ENCODE results near the gene VPS13D. TPM values are rescaled to one million over a fixed set of nuclear protein-coding genes. Genes with fewer than 3 reads are reported as not detected.
"Not testable (repeated sequence)": the region's sequence is repeated elsewhere in the genome, so short reads cannot be mapped to it uniquely, and the experiment has no call there.

Gene VPS13D
- total and polyA plus RNA-seq, 4 donors, result 10.2 to 68.3 (median 12.6) TPM

GRCh38 chr1:12537906-12538461, 308.2 kb downstream of the VPS13D start:
- WGBS, result 94% methylated on average over 3 of the region's 3 CpGs
- DNase-seq (ENCODE audit: low spot score), result no peak
- H3K27ac ChIP-seq (ENCODE audit: low read depth in 1 of 2, low read length in 2 of 2), result no peak overlapping the region
- TF ChIP-seq HNF4A (conservative IDR thresholded peaks at IDR 0.05), result peak in 1 of 2 donors; percentile 11
- TF ChIP-seq YY1 (IDR thresholded peaks at IDR 0.05), result no peak
- peaks cover 9 to 22% (median 13%) of the 10 kb centered on the region in 4 donors for H3K4me1 ChIP-seq (ENCODE audit: control insufficient read depth in 4 of 4, insufficient read depth in 4 of 4, low read length in 3 of 4)
- no peaks in the 10 kb centered on the region for H3K27me3 ChIP-seq (ENCODE audit: control insufficient read depth in 4 of 4, insufficient read depth in 4 of 4, low read length in 3 of 4)
- H3K36me3 ChIP-seq (ENCODE audit: control insufficient read depth in 4 of 4, insufficient read depth in 3 of 4, low read depth in 1 of 4, low read length in 3 of 4), result peaks cover 0 to 2% (median 0%) of the 10 kb centered on the region in 4 donors
- H3K9ac ChIP-seq (ENCODE audit: low read depth in 1 of 2, low read length in 2 of 2), result no peak overlapping the region
- H3K4me3 ChIP-seq (ENCODE audit: low read depth in 1 of 3, low read length in 3 of 3), result no peak overlapping the region
- no peaks in the 10 kb centered on the region for H3K9me3 ChIP-seq (ENCODE audit: control insufficient read depth in 4 of 4, low read length in 3 of 4)

DNA sequence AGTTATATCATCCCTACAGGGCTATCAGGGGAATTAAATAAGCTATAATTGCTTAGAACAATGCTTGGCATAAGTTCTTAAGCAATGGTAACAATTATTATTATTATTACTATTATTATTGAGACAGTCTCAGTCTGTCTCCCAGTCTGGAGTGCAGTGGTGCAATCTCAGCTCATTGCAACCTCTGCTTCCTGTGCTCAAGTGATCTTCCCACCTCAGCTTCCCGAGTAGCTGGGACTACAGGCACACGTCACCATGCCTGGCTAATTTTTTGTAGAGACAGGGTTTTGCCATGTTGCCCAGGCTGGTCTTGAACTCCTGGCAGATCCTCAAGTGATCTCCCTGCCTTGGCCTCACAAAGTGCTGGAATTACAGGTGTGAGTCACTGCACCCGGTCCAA, 308.7 kb downstream of the VPS13D start:
- H3K4me1 ChIP-seq (ENCODE audit: control insufficient read depth in 4 of 4, insufficient read depth in 4 of 4, low read length in 3 of 4), result peaks cover 9 to 23% (median 13%) of the 10 kb centered on the region in 4 donors
- not testable (repeated sequence) for H3K27me3 ChIP-seq (ENCODE audit: control insufficient read depth in 4 of 4, insufficient read depth in 4 of 4, low read length in 3 of 4); H3K27ac ChIP-seq (ENCODE audit: low read depth in 1 of 2, low read length in 2 of 2); DNase-seq (ENCODE audit: low spot score); H3K9me3 ChIP-seq (ENCODE audit: control insufficient read depth in 4 of 4, low read length in 3 of 4); H3K4me3 ChIP-seq (ENCODE audit: low read depth in 1 of 3, low read length in 3 of 3); H3K36me3 ChIP-seq (ENCODE audit: control insufficient read depth in 4 of 4, insufficient read depth in 3 of 4, low read depth in 1 of 4, low read length in 3 of 4); H3K9ac ChIP-seq (ENCODE audit: low read depth in 1 of 2, low read length in 2 of 2)
- 87% methylated on average over 3 of the region's 3 CpGs for WGBS

- DNase-seq (ENCODE audit: low spot score), result no peak
- no peak overlapping the region for H3K4me3 ChIP-seq (ENCODE audit: low read depth in 1 of 3, low read length in 3 of 3)
Measured at GRCh38 chr1:12539320-12539704, 309.5 kb downstream of the VPS13D start.

GRCh38 chr1:12539705-12540579, 310.1 kb downstream of the VPS13D start:
- Histone ChIP-seq H3K4me1 (ENCODE audit: control insufficient read depth in 4 of 4, insufficient read depth in 4 of 4, low read length in 3 of 4) (peaks cover 9 to 27% (median 16%) of the 10 kb centered on the region in 4 donors), H3K27me3 (ENCODE audit: control insufficient read depth in 4 of 4, insufficient read depth in 4 of 4, low read length in 3 of 4) (no peaks in the 10 kb centered on the region), H3K9ac (ENCODE audit: low read depth in 1 of 2, low read length in 2 of 2) (no peak overlapping the region), H3K9me3 (ENCODE audit: control insufficient read depth in 4 of 4, low read length in 3 of 4) (no peaks in the 10 kb centered on the region), H3K36me3 (ENCODE audit: control insufficient read depth in 4 of 4, insufficient read depth in 3 of 4, low read depth in 1 of 4, low read length in 3 of 4) (peaks cover 0 to 2% (median 0%) of the 10 kb centered on the region in 4 donors), H3K27ac (ENCODE audit: low read depth in 1 of 2, low read length in 2 of 2) (no peak overlapping the region), H3K4me3 (ENCODE audit: low read depth in 1 of 3, low read length in 3 of 3) (no peak overlapping the region)
- TF ChIP-seq CTCF (IDR thresholded peaks at IDR 0.05; ENCODE audit: low read depth, low read length, missing input control) (no peak), RXRA (IDR thresholded peaks at IDR 0.05) (peak in 1 of 2 donors; percentile 32), NR2F2 (IDR thresholded peaks at IDR 0.05) (peak; percentile 61)
- WGBS, result 46% methylated on average over 34 of the region's 34 CpGs
- no peak for DNase-seq (ENCODE audit: low spot score)

More at GRCh38 chr1:12539320-12539704, 309.5 kb downstream of the VPS13D start:
- Histone ChIP-seq H3K27me3 (ENCODE audit: control insufficient read depth in 4 of 4, insufficient read depth in 4 of 4, low read length in 3 of 4) (no peaks in the 10 kb centered on the region), H3K9me3 (ENCODE audit: control insufficient read depth in 4 of 4, low read length in 3 of 4) (no peaks in the 10 kb centered on the region), H3K36me3 (ENCODE audit: control insufficient read depth in 4 of 4, insufficient read depth in 3 of 4, low read depth in 1 of 4, low read length in 3 of 4) (peaks cover 0 to 2% (median 0%) of the 10 kb centered on the region in 4 donors), H3K27ac (ENCODE audit: low read depth in 1 of 2, low read length in 2 of 2) (no peak overlapping the region), H3K9ac (ENCODE audit: low read depth in 1 of 2, low read length in 2 of 2) (no peak overlapping the region), H3K4me1 (ENCODE audit: control insufficient read depth in 4 of 4, insufficient read depth in 4 of 4, low read length in 3 of 4) (peaks cover 9 to 27% (median 16%) of the 10 kb centered on the region in 4 donors)
- TF ChIP-seq FOXA1 (IDR thresholded peaks at IDR 0.05), result no peak
- no peak for TF ChIP-seq RXRA (IDR thresholded peaks at IDR 0.05)
- no peak for TF ChIP-seq MAX (IDR thresholded peaks at IDR 0.05)
- WGBS, result 98% methylated on average over 2 of the region's 2 CpGs

Data from liver (tissue), 9 donors.